ENCODE data around the gene SV2A.
"Not testable (repeated sequence)": the region's sequence is repeated elsewhere in the genome, so short reads cannot be mapped to it uniquely, and the experiment has no call there.

Gene SV2A, protein sequence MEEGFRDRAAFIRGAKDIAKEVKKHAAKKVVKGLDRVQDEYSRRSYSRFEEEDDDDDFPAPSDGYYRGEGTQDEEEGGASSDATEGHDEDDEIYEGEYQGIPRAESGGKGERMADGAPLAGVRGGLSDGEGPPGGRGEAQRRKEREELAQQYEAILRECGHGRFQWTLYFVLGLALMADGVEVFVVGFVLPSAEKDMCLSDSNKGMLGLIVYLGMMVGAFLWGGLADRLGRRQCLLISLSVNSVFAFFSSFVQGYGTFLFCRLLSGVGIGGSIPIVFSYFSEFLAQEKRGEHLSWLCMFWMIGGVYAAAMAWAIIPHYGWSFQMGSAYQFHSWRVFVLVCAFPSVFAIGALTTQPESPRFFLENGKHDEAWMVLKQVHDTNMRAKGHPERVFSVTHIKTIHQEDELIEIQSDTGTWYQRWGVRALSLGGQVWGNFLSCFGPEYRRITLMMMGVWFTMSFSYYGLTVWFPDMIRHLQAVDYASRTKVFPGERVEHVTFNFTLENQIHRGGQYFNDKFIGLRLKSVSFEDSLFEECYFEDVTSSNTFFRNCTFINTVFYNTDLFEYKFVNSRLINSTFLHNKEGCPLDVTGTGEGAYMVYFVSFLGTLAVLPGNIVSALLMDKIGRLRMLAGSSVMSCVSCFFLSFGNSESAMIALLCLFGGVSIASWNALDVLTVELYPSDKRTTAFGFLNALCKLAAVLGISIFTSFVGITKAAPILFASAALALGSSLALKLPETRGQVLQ

DNA sequence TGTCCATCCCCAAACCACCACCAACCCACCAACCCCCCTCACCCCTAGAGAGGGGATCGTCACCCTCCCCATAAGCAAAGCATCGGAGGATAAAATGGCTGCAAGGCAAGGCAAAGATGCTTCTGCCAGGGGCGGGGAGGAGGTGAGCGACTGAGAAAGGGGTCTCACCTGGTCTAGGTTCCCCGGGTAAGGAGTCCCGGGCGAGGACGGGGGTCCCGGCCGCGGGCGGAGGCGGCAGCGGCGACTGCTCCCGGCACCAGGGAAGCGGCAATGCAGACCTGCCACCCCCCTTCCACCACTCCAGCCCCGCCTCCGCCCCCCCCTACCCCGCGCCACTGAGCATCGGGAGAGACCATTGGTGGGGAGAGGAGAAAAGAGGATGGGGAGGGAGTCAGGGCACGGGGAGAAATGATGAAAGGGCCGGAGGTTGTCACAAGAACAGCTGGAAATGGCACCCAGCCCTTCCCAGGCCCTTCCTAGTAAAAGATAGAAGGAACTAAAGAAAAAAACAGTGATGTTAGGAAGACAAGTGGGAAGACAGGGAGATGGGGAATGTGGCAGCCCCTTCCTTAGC lies at the start of gene SV2A:
Gene SV2A (minus strand): TSS at position 274 of the 574 bp plus-strand sequence. CDS start 4,004 bp downstream, outside the sequence.
- peak in 2 of 3 donors; percentile 17 to 49 for DNase-seq (ENCODE audit: low read depth in 3 of 3)

GRCh38 chr1:149967041-149967440 lies 49.4 kb upstream of the SV2A start:
- no peak for DNase-seq (ENCODE audit: low read depth in 3 of 3)

DNA sequence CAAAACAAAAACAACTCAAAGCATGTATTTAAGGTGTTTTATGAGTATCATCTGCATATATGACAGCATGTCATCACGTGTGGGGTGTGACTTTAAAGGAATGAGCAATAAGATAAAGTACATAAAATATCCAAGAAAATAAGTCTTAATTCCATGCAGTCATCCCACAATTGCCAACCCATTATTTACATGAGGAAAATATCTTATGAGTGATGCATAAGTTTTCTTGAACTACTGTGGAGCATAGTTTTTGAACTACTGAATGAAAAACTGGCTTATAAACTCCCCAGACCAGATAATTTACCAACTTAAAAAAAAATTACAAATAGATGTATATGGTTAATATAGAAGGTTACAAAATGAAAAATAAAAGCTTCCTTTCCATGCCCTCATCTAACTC lies 48.8 kb upstream of the SV2A start:
- no peak for DNase-seq (ENCODE audit: low read depth in 3 of 3)

- DNase-seq (ENCODE audit: low read depth in 3 of 3), result no peak
Observed at GRCh38 chr1:149965440-149965839, 47.8 kb upstream of the SV2A start.

GRCh38 chr1:149963358-149963757 lies 45.7 kb upstream of the SV2A start:
- DNase-seq (ENCODE audit: low read depth in 3 of 3), result no peak

GRCh38 chr1:149962736-149963135 lies 45.1 kb upstream of the SV2A start:
- DNase-seq (ENCODE audit: low read depth in 3 of 3), result no peak

GRCh38 chr1:149962039-149962647 lies 44.5 kb upstream of the SV2A start:
- peak in 1 of 3 donors; percentile 14 for DNase-seq (ENCODE audit: low read depth in 3 of 3)

DNA sequence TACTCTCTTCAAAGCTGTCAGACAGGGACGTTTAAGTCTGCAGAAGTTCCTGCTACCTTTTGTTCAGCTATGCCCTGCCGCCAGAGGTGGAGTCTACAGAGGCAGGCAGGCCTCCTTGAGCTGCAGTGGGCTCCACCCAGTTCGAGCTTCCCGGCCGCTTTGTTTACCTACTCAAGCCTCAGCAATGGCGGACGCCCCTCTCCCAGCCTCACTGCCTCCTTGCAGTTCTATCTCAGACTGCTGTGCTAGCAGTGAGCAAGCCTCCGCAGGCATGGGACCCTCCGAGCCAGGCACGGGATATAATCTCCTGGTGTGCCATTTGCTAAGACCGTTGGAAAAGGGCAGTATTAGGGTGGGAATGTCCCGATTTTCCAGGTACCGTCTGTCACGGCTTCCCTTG lies 39.9 kb upstream of the SV2A start:
- DNase-seq (ENCODE audit: low read depth in 3 of 3), result not testable (repeated sequence)

DNA sequence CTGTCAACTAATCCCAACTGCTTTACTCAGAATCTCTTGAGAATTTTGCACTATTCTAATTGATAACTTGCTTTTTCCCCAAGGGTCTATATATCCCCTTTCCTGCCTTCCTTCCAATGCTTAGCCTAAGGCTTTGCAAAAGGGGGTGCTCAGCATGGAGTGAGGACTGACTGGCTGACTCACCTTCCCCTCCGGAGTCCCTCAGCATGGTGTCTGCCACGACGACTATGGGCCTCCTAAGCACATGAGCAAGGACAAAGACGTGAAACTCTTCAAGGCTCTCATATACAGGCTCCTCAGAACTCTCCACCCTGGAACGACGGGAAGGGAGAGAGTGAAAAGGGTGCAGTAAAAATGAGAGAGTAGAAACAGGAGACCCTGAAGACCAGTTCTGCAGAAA lies 32.3 kb upstream of the SV2A start:
- no peak for DNase-seq (ENCODE audit: low read depth in 3 of 3)

- no peak for DNase-seq (ENCODE audit: low read depth in 3 of 3)
Observed at GRCh38 chr1:149945206-149945605, 27.6 kb upstream of the SV2A start.

GRCh38 chr1:149942885-149943284 lies 25.2 kb upstream of the SV2A start:
- DNase-seq (ENCODE audit: low read depth in 3 of 3), result no peak

DNA sequence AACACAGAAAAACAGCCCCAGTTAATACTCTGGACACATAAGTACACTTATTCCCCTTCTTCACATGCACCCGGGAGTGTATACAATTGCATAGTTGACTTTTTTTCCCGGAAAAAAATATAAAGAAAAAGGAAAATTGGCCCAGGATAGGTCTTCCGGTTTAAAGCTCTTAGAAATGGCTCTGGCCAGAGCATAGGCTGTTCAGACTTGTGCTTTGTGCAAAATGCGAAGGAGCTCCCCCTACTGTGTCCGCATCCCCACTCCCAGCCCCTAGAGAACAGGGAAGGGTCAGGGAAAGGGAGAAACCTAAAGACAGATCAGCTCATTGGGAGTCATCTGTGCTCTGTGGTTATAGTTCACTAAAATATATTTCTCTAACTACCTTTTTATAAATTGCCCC lies 24.6 kb upstream of the SV2A start:
- no peak for DNase-seq (ENCODE audit: low read depth in 3 of 3)

GRCh38 chr1:149940427-149940826 lies 22.8 kb upstream of the SV2A start:
- no peak for DNase-seq (ENCODE audit: low read depth in 3 of 3)

GRCh38 chr1:149938668-149939003 lies 21.0 kb upstream of the SV2A start:
- DNase-seq (ENCODE audit: low read depth in 3 of 3), result not testable (repeated sequence)

DNA sequence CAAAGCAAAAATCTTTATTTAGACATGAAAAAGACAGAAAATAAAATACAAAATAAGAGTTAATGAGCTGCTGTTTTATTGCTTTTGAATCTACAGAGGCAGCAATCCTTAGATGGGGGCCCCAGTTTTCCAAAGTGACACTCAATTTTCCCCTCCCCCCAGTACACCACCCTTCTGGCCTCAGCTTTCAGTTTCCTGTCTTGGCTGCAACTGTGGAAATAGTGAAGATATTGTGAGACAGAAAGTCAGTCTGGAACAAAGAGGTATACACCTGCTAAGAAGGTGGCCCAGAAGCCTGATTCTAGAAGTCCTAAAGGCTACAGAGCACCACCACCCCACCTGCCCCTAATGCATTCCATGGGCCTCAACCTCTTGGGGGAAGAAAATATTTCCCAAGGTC lies 20.1 kb upstream of the SV2A start:
- no peak for DNase-seq (ENCODE audit: low read depth in 3 of 3)

DNA sequence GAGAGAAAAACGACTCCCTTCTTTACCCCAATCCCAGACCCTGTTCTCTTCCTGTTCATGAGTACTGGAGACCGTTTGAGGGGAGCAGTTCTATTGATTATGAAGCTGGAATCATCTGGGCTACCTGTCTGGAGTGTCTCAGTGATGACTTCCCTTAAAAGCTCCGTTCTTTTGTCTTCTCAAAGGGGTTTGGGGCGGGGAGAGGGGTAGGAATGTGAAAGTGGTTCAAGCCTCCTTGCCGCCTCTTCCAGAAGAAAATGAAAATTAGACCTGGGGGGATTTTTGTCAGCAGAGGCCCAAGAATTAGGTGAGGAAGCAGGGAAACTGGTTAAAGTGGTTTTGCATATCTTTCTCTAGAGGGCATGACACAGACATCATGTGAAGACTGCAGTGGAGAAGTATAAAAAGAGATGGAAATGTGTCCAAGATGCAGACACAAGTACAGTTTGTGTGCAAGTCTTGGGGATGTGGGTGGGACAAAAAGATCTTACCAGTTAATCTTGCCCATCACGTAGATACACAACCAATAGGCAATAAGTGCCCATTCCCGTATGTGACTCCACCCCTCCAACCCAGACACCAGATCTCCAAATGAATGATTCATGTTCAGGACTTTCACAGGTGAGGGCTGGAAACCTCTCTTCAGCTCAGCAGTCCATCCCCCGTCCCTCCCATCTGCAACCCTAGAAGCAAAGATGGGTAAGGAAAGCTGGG lies 19.5 kb upstream of the SV2A start:
- DNase-seq (ENCODE audit: low read depth in 3 of 3), result no peak

GRCh38 chr1:149936170-149936991 lies 18.7 kb upstream of the SV2A start, which contains the start of gene MTMR11:
MTMR11 (minus strand) TSS chr1:149936879; CDS start chr1:149936647, 232 bp downstream.
- DNase-seq (ENCODE audit: low read depth in 3 of 3), result no peak

DNA sequence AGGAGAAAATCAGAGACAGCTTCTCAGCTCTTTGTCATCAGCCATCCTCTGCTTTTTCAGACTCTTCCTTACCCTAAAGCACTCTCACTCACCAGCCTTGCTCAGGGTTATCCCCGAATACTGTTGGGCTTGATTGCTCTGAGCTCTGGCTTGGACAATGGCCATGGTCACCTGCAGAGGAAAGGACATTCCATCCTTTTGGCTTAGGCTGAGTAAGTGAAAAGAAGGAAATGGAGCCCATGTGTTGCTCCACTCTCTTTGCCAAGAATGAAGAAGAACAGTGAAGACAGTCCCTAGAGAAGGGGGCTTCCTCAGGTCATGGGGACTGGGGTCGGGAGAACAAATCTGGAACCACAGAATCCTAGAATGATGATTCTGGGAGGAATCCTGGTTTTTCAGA lies 16.7 kb upstream of the SV2A start:
- DNase-seq (ENCODE audit: low read depth in 3 of 3), result no peak

DNA sequence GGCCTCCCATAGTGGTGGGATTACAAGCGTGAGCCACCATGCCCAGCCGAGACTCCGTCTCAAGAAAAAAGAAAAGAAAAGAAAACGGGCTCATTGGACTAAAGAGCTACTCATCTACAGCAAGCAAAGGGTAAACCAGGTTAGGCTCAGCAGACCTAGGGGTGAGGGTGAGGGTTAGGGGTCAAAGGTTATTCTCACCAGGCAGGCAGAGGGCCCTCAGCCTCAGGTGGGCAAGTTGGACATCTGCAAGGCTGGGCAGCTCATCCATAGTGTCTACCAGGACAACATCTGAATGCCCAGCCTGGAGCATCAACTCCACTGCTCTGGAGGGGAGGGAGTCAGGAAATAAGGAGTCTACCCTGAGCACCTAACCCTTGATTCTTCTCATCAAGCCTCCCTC lies 15.6 kb upstream of the SV2A start:
- DNase-seq (ENCODE audit: low read depth in 3 of 3), result no peak

GRCh38 chr1:149932474-149932873 lies 14.8 kb upstream of the SV2A start:
- DNase-seq (ENCODE audit: low read depth in 3 of 3), result no peak

All from stimulated activated CD4-positive, alpha-beta T cell treated with anti-CD3 and anti-CD28 coated beads, TNF-alpha, amount 100 ng/mL, for 48 hours (primary cell).